DND-41 (cell line): ENCODE measurements around the gene NPHS2.

Experiments used
- ATAC-seq: fragments of 200-7000 bp; cut with Tn5 transposase; 3 replicates; pipeline ENCODE4 v1.9.1; 2021; ENCODE audit warnings: low read depth; ENCODE audit not compliant: insufficient read depth
- DNase-seq: peaks from one replicate; pipeline ENCODE4 v3.0.0-alpha.2; 2020
- H2AFZ ChIP-seq: 2 replicates; pipeline ENCODE4 v1.6.0; 2012; ENCODE audit warnings: low read depth, low read length
- H3K27ac ChIP-seq: 2 replicates; pipeline ENCODE4 v1.5.1; 2012; ENCODE audit warnings: low read length, inconsistent platforms
- H3K27me3 ChIP-seq: fragments of 200-600 bp; sonication (generic); 2 replicates; pipeline ENCODE4 v1.6.0; 2012; ENCODE audit warnings: low read length, mild to moderate bottlenecking, inconsistent platforms; ENCODE audit not compliant: insufficient read depth, poor library complexity
- H3K36me3 ChIP-seq: 2 replicates; pipeline ENCODE4 v1.5.1; 2012; ENCODE audit warnings: low read length, inconsistent platforms; ENCODE audit not compliant: insufficient read depth
- H3K4me1 ChIP-seq: 2 replicates; pipeline ENCODE4 v1.5.1; 2012; ENCODE audit warnings: mild to moderate bottlenecking, low read length; ENCODE audit not compliant: insufficient read depth
- H3K4me2 ChIP-seq: 2 replicates; pipeline ENCODE4 v1.6.0; 2012; ENCODE audit warnings: mild to moderate bottlenecking, moderate library complexity, low read length, inconsistent platforms; ENCODE audit not compliant: insufficient read depth
- H3K4me3 ChIP-seq, 2 experiments: fragments of 200-600 bp in 1 of 2; shearing (Covaris generic) in 1 of 2; 2 replicates each; pipeline ENCODE4 v1.5.1; 2012 to 2016; ENCODE audit warnings: inconsistent platforms in 2 of 2, low read length in 2 of 2, mild to moderate bottlenecking in 2 of 2, low read depth in 1 of 2, moderate library complexity in 1 of 2
- H3K79me2 ChIP-seq: 2 replicates; pipeline ENCODE4 v1.6.0; 2012; ENCODE audit warnings: low read length, inconsistent platforms; ENCODE audit not compliant: insufficient read depth
- H3K9ac ChIP-seq: 2 replicates; pipeline ENCODE4 v1.6.0; 2012; ENCODE audit warnings: low read depth, mild to moderate bottlenecking, inconsistent platforms, low read length, moderate library complexity
- H3K9me3 ChIP-seq: 2 replicates; pipeline ENCODE4 v1.5.1; 2012; ENCODE audit warnings: low read length, moderate library complexity, mild to moderate bottlenecking, inconsistent platforms; ENCODE audit not compliant: insufficient read depth, severe bottlenecking
- H4K20me1 ChIP-seq: 2 replicates; pipeline ENCODE4 v1.6.0; 2012; ENCODE audit warnings: low read length; ENCODE audit not compliant: insufficient read depth
- EZH2 ChIP-seq: IDR thresholded peaks from 3 replicates; pipeline ENCODE4 v1.6.1; 2012; ENCODE audit warnings: borderline replicate concordance, low read depth, mild to moderate bottlenecking, moderate library complexity, low read length, inconsistent platforms; ENCODE audit not compliant: severe bottlenecking
- TF ChIP-seq, protein P1 (sequence below): IDR thresholded peaks from 2 replicates; pipeline ENCODE4 v1.5.1; 2012; ENCODE audit warnings: borderline replicate concordance, low read length, moderate library complexity, mild to moderate bottlenecking; ENCODE audit not compliant: poor library complexity, severe bottlenecking; ENCODE audit errors: extremely low read depth

The NPHS2 gene

DNA sequence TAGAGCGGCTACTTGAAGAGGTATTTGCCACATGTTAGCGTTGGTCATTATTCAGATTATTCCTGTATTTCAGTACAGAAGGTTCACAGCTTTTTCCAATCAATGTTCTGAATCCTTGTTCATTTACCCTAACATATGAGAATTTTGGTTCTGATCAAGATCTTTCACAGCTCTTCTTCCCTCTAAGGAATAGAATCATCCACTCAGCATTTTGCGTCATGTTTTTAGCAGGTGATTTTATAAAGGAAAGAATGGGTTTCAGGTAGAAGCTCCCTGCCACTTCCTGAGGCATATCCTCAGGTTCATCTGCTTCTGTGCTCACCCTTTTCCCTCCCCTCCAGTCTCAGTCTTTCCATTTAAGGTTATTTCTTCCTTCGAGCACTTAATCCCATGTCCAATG lies 66.4 kb downstream of the NPHS2 start:
- no peak for ATAC-seq
- Histone ChIP-seq H3K4me3 (no peak overlapping the region), H3K36me3 (no peaks in the 10 kb centered on the region)

DNA sequence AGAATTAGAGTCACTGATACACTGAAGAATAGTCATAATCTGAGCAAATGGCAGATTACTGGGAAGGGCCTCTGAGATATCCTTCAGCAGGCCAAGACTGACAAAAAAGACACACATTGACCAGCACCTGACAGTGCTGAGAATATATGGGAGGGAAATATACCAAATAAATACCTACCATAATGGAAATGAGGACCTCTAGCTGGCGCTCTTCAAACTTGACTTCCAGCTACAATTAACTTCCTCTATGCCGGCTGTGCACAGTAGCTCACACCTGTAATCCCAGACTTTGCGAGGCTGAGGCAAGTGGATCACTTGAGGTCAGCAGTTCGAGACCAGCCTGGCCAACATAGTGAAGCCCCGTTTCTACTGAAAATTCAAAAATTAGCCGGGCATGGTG lies 69.5 kb downstream of the NPHS2 start:
- Histone ChIP-seq H3K9ac (no peak overlapping the region), H3K27ac (no peak overlapping the region), H3K27me3 (peaks cover 13% of the 10 kb centered on the region), H3K79me2 (no peaks in the 10 kb centered on the region), H3K4me1 (no peaks in the 10 kb centered on the region), H2AFZ (no peak overlapping the region), H3K9me3 (no peaks in the 10 kb centered on the region), H3K36me3 (no peaks in the 10 kb centered on the region), H4K20me1 (no peaks in the 10 kb centered on the region), H3K4me3 (no peak overlapping the region), H3K4me2 (no peak overlapping the region)
- TF ChIP-seq, protein P1, sequence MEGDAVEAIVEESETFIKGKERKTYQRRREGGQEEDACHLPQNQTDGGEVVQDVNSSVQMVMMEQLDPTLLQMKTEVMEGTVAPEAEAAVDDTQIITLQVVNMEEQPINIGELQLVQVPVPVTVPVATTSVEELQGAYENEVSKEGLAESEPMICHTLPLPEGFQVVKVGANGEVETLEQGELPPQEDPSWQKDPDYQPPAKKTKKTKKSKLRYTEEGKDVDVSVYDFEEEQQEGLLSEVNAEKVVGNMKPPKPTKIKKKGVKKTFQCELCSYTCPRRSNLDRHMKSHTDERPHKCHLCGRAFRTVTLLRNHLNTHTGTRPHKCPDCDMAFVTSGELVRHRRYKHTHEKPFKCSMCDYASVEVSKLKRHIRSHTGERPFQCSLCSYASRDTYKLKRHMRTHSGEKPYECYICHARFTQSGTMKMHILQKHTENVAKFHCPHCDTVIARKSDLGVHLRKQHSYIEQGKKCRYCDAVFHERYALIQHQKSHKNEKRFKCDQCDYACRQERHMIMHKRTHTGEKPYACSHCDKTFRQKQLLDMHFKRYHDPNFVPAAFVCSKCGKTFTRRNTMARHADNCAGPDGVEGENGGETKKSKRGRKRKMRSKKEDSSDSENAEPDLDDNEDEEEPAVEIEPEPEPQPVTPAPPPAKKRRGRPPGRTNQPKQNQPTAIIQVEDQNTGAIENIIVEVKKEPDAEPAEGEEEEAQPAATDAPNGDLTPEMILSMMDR = no peak
- TF ChIP-seq EZH2 = no peak
- ATAC-seq (no peak), DNase-seq (no peak)

More for the DNA sequence above, 66.4 kb downstream of the NPHS2 start:
- Histone ChIP-seq H3K79me2 (no peaks in the 10 kb centered on the region), H3K9ac (no peak overlapping the region), H3K4me1 (no peaks in the 10 kb centered on the region), H4K20me1 (no peaks in the 10 kb centered on the region), H3K4me2 (no peak overlapping the region), H3K9me3 (no peaks in the 10 kb centered on the region), H3K27ac (no peak overlapping the region), H2AFZ (no peak overlapping the region), H3K27me3 (peaks cover 13% of the 10 kb centered on the region)
- TF ChIP-seq, protein P1 = no peak
- TF ChIP-seq EZH2 = no peak
- no peak for DNase-seq
